Measurements from ENCODE around the gene STK39. TPM values are rescaled to one million over a fixed set of nuclear protein-coding genes. Genes with fewer than 3 reads are reported as not detected.

The STK39 gene
- total RNA-seq, 2 experiments from 2014 or later, result 17.7 to 41.1 TPM

GRCh38 chr2:167929484-167929883 is 317.9 kb downstream of the STK39 start:
- no TSS peak for BruUV-seq (replicated peaks)
- DNase-seq (ENCODE audit: low spot score), result no peak
- POLR2A ChIA-PET, result no interaction called here
- Histone ChIP-seq H3K9me2 (ENCODE audit: insufficient read depth, low read length) (no peaks in the 10 kb centered on the region), H3K36me3 (ENCODE audit: insufficient read depth, low read length) (no peaks in the 10 kb centered on the region), H3K27ac (ENCODE audit: low read depth, low read length, poor library complexity, severe bottlenecking) (no peak overlapping the region), H3K4me1 (ENCODE audit: insufficient read depth, low read length, poor library complexity, severe bottlenecking) (no peaks in the 10 kb centered on the region), H2AFZ (ENCODE audit: low read length) (no peak overlapping the region), H3K9me3 (ENCODE audit: low read length) (no peaks in the 10 kb centered on the region), H3K4me3 (ENCODE audit: low read depth, low read length, poor library complexity, severe bottlenecking) (no peak overlapping the region), H4K20me1 (ENCODE audit: insufficient read depth, low read length) (no peaks in the 10 kb centered on the region), H3K4me2 (ENCODE audit: low read length) (no peak overlapping the region), H3K79me2 (ENCODE audit: insufficient read depth, low read depth, low read length) (no peaks in the 10 kb centered on the region)
- intact Hi-C loops (cut with micrococcal nuclease; ENCODE audit: unreplicated experiment), result no loop called here
- TF ChIP-seq CTCF (conservative IDR thresholded peaks at IDR 0.05; ENCODE audit: low read length) (no peak), EZH2phosphoT487 (IDR thresholded peaks at IDR 0.05; ENCODE audit: borderline replicate concordance, low read depth, low read length) (no peak)
- CTCF ChIA-PET (ENCODE audit: unreplicated experiment), result no interaction called here

GRCh38 chr2:167928434-167928833 is 319.0 kb downstream of the STK39 start:
- Histone ChIP-seq H3K4me3 (ENCODE audit: low read depth, low read length, poor library complexity, severe bottlenecking) (no peak overlapping the region), H2AFZ (ENCODE audit: low read length) (no peak overlapping the region), H3K9me3 (ENCODE audit: low read length) (no peaks in the 10 kb centered on the region), H3K4me2 (ENCODE audit: low read length) (no peak overlapping the region), H3K4me1 (ENCODE audit: insufficient read depth, low read length, poor library complexity, severe bottlenecking) (no peaks in the 10 kb centered on the region), H3K9me2 (ENCODE audit: insufficient read depth, low read length) (no peaks in the 10 kb centered on the region), H3K27ac (ENCODE audit: low read depth, low read length, poor library complexity, severe bottlenecking) (no peak overlapping the region), H3K36me3 (ENCODE audit: insufficient read depth, low read length) (no peaks in the 10 kb centered on the region), H4K20me1 (ENCODE audit: insufficient read depth, low read length) (no peaks in the 10 kb centered on the region), H3K79me2 (ENCODE audit: insufficient read depth, low read depth, low read length) (no peaks in the 10 kb centered on the region)
- no peak for TF ChIP-seq EZH2phosphoT487 (IDR thresholded peaks at IDR 0.05; ENCODE audit: borderline replicate concordance, low read depth, low read length)
- no peak for TF ChIP-seq CTCF (conservative IDR thresholded peaks at IDR 0.05; ENCODE audit: low read length)
- no peak for DNase-seq (ENCODE audit: low spot score)
- BruUV-seq (replicated peaks), result no TSS peak
- CTCF ChIA-PET (ENCODE audit: unreplicated experiment), result no interaction called here
- POLR2A ChIA-PET, result no interaction called here
- intact Hi-C loops (cut with micrococcal nuclease; ENCODE audit: unreplicated experiment), result no loop called here

- BruUV-seq (replicated peaks), result no TSS peak
- H3K4me2 ChIP-seq (ENCODE audit: low read length), result no peak overlapping the region
- no peaks in the 10 kb centered on the region for H4K20me1 ChIP-seq (ENCODE audit: insufficient read depth, low read length)
- no peaks in the 10 kb centered on the region for H3K9me2 ChIP-seq (ENCODE audit: insufficient read depth, low read length)
- no peak overlapping the region for H2AFZ ChIP-seq (ENCODE audit: low read length)
- no peaks in the 10 kb centered on the region for H3K9me3 ChIP-seq (ENCODE audit: low read length)
- H3K79me2 ChIP-seq (ENCODE audit: insufficient read depth, low read depth, low read length), result no peaks in the 10 kb centered on the region
- no peaks in the 10 kb centered on the region for H3K4me1 ChIP-seq (ENCODE audit: insufficient read depth, low read length, poor library complexity, severe bottlenecking)
- no peak overlapping the region for H3K27ac ChIP-seq (ENCODE audit: low read depth, low read length, poor library complexity, severe bottlenecking)
- intact Hi-C loops (cut with micrococcal nuclease; ENCODE audit: unreplicated experiment), result no loop called here
- ChIA-PET CTCF (ENCODE audit: unreplicated experiment) (no interaction called here), POLR2A (interaction anchor here (1.0 kb wide), 1 partner anchor 19 kb away, joined by 3 read pairs; no protein-coding TSS in a partner anchor)
- H3K4me3 ChIP-seq (ENCODE audit: low read depth, low read length, poor library complexity, severe bottlenecking), result no peak overlapping the region
- no peak for TF ChIP-seq EZH2phosphoT487 (IDR thresholded peaks at IDR 0.05; ENCODE audit: borderline replicate concordance, low read depth, low read length)
- no peak for TF ChIP-seq CTCF (conservative IDR thresholded peaks at IDR 0.05; ENCODE audit: low read length)
- no peak for DNase-seq (ENCODE audit: low spot score)
- H3K36me3 ChIP-seq (ENCODE audit: insufficient read depth, low read length), result no peaks in the 10 kb centered on the region
These were observed 321.6 kb downstream of the STK39 start for GRCh38 chr2:167925758-167926157.
